NCI-H1105 (cell line): ENCODE measurements around the gene ZBTB45.
"Not testable (repeated sequence)": the region's sequence is repeated elsewhere in the genome, so short reads cannot be mapped to it uniquely, and the experiment has no call there.

ENCODE experiments used
- DNase-seq: peaks from one replicate; lab custom pipeline; 2025; lab: John Stamatoyannopoulos, UW

ZBTB45 gene

DNA sequence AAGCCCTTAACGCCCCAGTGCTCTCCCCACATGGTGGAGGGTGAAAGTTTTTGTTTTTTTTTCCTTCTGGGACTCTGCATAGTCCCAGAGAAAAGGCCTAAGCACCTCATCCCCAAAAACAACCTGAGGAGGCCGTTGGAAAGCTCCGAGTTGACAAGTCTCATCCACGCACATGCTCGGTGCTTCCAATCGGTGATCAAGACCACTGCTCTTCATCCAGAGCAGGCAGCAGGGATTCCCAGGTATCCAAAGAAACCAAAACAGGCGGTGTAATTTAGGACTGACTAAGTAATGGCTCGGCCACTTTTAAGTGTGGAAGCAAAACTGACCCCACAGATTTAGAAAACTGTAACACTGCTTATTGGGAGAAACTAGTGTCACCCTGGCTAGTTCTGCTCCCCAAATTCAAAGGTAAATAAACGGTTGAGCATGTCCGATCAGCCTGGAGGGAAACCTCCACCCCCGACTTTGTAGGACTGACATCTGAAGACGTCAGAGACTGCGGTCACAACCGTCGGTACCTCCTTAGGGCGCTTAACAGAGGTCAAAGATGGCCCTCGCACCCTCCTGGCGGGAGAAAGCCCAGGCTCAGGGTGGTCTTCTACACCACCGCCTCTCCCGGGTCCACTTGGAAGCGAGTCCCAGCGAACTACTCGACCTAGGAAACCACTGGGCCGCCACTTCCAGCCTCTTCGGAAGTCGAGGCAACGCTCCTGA lies 44.5 kb downstream of the ZBTB45 start:
- DNase-seq: no peak

- no peak for DNase-seq
Measured at GRCh38 chr19:58474291-58474996, 45.2 kb downstream of the ZBTB45 start.

DNA sequence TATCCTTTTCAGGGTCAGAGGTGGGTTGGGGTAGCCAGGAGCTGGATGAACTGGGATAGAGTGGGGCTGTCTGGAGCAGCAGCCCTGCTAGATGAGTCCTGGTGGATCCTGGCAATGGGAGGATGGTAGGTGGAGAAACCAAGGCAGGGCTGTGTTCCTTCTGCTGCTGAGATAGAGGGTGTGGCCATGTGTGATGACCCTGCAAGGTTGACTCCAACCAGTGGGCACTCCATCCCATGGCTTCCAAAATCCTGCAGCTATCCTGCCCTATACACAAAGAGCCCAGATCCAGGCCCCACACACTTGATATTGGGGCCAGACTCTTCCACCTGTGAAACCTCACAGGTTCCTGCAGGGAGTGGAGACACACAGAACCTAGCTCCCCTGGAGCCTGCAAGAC lies 45.8 kb downstream of the ZBTB45 start:
- DNase-seq: no peak

GRCh38 chr19:58471736-58472135 lies 47.9 kb downstream of the ZBTB45 start:
- DNase-seq: no peak

DNA sequence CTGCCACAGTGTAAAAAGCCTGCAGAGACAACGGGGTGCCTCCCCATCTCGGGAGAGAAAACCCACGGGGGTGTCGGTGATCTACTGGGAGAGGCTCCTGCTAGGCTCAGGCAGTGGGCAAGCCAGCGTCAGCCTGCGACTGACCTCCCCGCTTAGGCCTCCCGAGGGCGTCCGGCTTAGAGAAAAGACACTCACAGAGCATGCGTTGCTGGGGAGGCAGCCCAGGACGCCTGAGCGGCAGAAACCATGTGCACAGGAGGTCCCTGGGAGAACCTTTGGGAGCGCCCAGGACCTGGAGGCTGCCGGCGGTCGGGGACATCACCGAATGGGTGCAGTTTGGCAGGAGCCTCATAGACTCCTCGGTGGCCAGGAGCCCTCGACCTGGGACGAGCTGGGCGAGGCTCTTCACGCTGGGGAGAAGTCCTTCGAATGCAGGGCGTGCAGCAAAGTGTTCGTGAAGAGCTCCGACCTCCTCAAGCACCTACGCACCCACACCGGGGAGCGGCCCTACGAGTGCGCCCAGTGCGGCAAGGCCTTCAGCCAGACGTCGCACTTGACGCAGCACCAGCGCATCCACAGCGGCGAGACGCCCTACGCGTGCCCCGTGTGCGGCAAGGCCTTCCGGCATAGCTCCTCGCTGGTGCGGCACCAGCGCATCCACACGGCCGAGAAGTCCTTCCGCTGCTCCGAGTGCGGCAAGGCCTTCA lies 48.6 kb downstream of the ZBTB45 start:
- DNase-seq: not testable (repeated sequence)

GRCh38 chr19:58469241-58470013 lies 50.2 kb downstream of the ZBTB45 start:
- DNase-seq: no peak

GRCh38 chr19:58468216-58468839 lies 51.3 kb downstream of the ZBTB45 start:
- no peak for DNase-seq

GRCh38 chr19:58466760-58467589 lies 52.6 kb downstream of the ZBTB45 start, which contains the start of gene ZNF324:
Gene ZNF324, plus strand, starts transcription at chr19:58467080. Its CDS starts 2,106 bp downstream, at chr19:58469186.
- peak; percentile 96 for DNase-seq

DNA sequence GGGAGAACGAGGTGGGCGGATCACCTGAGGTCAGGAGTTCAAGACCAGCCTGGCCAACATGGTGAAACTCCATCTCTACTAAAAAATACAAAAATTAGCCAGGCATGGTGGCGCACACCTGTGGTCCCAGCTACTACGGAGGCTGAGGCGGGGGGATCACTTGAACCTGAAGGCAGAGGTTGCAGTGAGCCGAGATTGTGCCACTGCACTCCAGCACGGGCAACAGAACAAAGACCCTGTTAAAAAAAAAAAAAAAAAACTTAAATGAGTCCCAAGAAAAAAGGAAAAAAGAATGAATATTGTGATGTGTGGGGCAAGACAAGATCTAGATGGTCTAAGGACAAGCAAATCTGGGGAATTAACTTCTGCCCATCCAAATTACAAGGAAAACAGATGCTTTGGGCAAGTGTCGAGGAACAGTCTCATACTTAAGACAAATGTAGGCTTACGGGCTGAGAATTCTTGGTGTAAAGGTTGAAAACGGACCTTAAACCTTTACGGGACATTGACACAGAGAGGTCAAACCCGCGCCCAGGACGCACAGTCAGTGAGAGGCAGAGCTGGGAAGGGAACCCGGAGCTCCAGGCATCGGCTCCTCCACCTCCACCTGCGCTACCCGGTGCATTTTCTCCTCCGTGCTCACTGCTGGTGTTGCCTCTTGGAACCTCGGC lies 53.4 kb downstream of the ZBTB45 start:
- DNase-seq: no peak
